B cell (primary cell): Measurements from ENCODE around the gene CTDSPL. TPM values are rescaled to one million over a fixed set of nuclear protein-coding genes. Genes with fewer than 3 reads are reported as not detected.
A peak's percentile ranks its signal among the peaks of the same experiment; 100 is the strongest.

Experiments used
- ATAC-seq: fragments of 200-7000 bp; cut with Tn5 transposase; one replicate; pipeline ENCODE4 v1.10.0; 2021; ENCODE audit warnings: low read depth, mild to moderate bottlenecking, moderate number of reproducible peaks, moderate library complexity
- CTCF ChIA-PET: fragments of 350-600 bp; sonication (Branson Sonifier 250); formaldehyde crosslinking; loops from one replicate; lab custom pipeline; 2021; ENCODE audit warnings: antibody characterized with exemption, inconsistent platforms; lab: Charles Lee
- POLR2A ChIA-PET: fragments of 350-600 bp; sonication (Branson Sonifier 250); formaldehyde crosslinking; loops from one replicate; lab custom pipeline; 2021; ENCODE audit warnings: antibody characterized with exemption; lab: Charles Lee
- DNase-seq: peaks from one replicate; pipeline ENCODE4 v3.0.0; 2013
- H2AFZ ChIP-seq: 2 replicates; pipeline ENCODE4 v1.6.1; 2012; ENCODE audit warnings: mild to moderate bottlenecking, low read depth, low read length; ENCODE audit not compliant: insufficient read depth, poor library complexity, severe bottlenecking
- H3K27ac ChIP-seq, 2 donors: 1 replicate in 1 of 2; 2 replicates in 1 of 2; pipeline ENCODE4 v1.5.1; 2012 to 2013; ENCODE audit warnings: low read length in 2 of 2, mild to moderate bottlenecking in 2 of 2, moderate library complexity in 1 of 2
- H3K27me3 ChIP-seq, 4 experiments: fragments of 200-600 bp in 1 of 4; sonication (generic) in 1 of 4; replicated peaks in 1 of 4; 1 replicate in 2 of 4; 2 replicates in 2 of 4; pipeline versions ENCODE4 v1.6.1 to v1.7.0; 2013 to 2016; ENCODE audit warnings: low read length in 3 of 4, mild to moderate bottlenecking in 2 of 4, mixed read lengths in 1 of 4, moderate library complexity in 1 of 4; ENCODE audit not compliant: insufficient read depth in 4 of 4, control insufficient read depth in 3 of 4; ENCODE audit errors: control extremely low read depth in 1 of 4
- H3K36me3 ChIP-seq, 2 experiments: replicated peaks in 1 of 2; 1 replicate in 1 of 2; 2 replicates in 1 of 2; pipeline versions ENCODE4 v1.6.1 to v1.7.1; 2013; ENCODE audit warnings: low read length in 1 of 2; ENCODE audit not compliant: insufficient read depth in 2 of 2, control insufficient read depth in 1 of 2; ENCODE audit errors: control extremely low read depth in 1 of 2, extremely low read depth in 1 of 2
- H3K4me1 ChIP-seq, 2 donors: fragments of 200-600 bp in 1 of 2; sonication (generic) in 1 of 2; 1 replicate in 1 of 2; 2 replicates in 1 of 2; pipeline versions ENCODE4 v1.5.1 to v1.6.1; 2013 to 2017; ENCODE audit warnings: low read length in 2 of 2; ENCODE audit not compliant: control insufficient read depth in 2 of 2, insufficient read depth in 2 of 2
- H3K4me2 ChIP-seq: replicated peaks from 2 replicates; pipeline ENCODE3; 2012; ENCODE audit warnings: mild to moderate bottlenecking, low read depth, low read length; ENCODE audit not compliant: poor library complexity, severe bottlenecking
- H3K4me3 ChIP-seq, 5 experiments: fragments of 200-600 bp in 1 of 5; sonication (generic) in 1 of 5; 1 replicate in 3 of 5; 2 replicates in 2 of 5; pipeline versions ENCODE4 v1.5.1 to v1.7.0; 2011 to 2016; ENCODE audit warnings: low read length in 4 of 5, mild to moderate bottlenecking in 4 of 5, low read depth in 2 of 5, control low read depth in 1 of 5, moderate library complexity in 1 of 5; ENCODE audit not compliant: insufficient read depth in 1 of 5; ENCODE audit errors: control extremely low read depth in 1 of 5, extremely low read depth in 1 of 5
- H3K79me2 ChIP-seq: fragments of 200-600 bp; sonication (generic); one replicate; pipeline ENCODE4 v1.6.0; 2016; ENCODE audit warnings: low read length; ENCODE audit not compliant: control insufficient read depth, insufficient read depth
- H3K9ac ChIP-seq: fragments of 200-600 bp; sonication (generic); 2 replicates; pipeline ENCODE4 v1.6.1; 2017; ENCODE audit warnings: mild to moderate bottlenecking, low read length, moderate library complexity
- H3K9me3 ChIP-seq, 3 donors: one replicate each; pipeline versions ENCODE4 v1.6.1 to v1.7.1; 2013; ENCODE audit warnings: low read length in 2 of 3; ENCODE audit not compliant: control insufficient read depth in 2 of 3, insufficient read depth in 1 of 3; ENCODE audit errors: control extremely low read depth in 1 of 3
- H4K20me1 ChIP-seq: 2 replicates; pipeline ENCODE4 v1.6.0; 2012; ENCODE audit warnings: mild to moderate bottlenecking, low read length; ENCODE audit not compliant: insufficient read depth, control insufficient read depth, poor library complexity, severe bottlenecking
- H3K27ac Mint-ChIP-seq: one replicate; pipeline ENCODE4 v1.8.0; 2021; ENCODE audit warnings: mixed read lengths
- H3K27me3 Mint-ChIP-seq: one replicate; pipeline ENCODE4 v1.8.0; 2021; ENCODE audit warnings: mixed read lengths
- H3K4me1 Mint-ChIP-seq: one replicate; pipeline ENCODE4 v1.8.0; 2021; ENCODE audit warnings: mixed read lengths
- H3K4me3 Mint-ChIP-seq: one replicate; pipeline ENCODE4 v1.8.0; 2021; ENCODE audit warnings: mixed read lengths
- H3K9me3 Mint-ChIP-seq: one replicate; pipeline ENCODE4 v1.8.0; 2022; ENCODE audit warnings: mixed read lengths; ENCODE audit not compliant: insufficient read depth
- CTCF ChIP-seq: fragments of 200-600 bp; IDR thresholded peaks from one replicate; pipeline ENCODE4 v1.8.0; 2022; ENCODE audit warnings: antibody characterized with exemption, mild to moderate bottlenecking
- EZH2 ChIP-seq: IDR thresholded peaks from 2 replicates; pipeline ENCODE4 v1.6.1; 2012; ENCODE audit warnings: borderline replicate concordance, low read depth, mild to moderate bottlenecking, moderate library complexity, low read length; ENCODE audit not compliant: insufficient read depth, poor library complexity, severe bottlenecking
- WGBS: methylation state at CpG from one replicate; pipeline ENCODE4 v1.1.5; 2013; ENCODE audit warnings: missing lambda C conversion rate; ENCODE audit not compliant: insufficient coverage; 5-methylcytosine and 5-hydroxymethylcytosine counted together
- intact Hi-C: fragments of 100-400 bp; cut with micrococcal nuclease; formaldehyde crosslinking; loops from one replicate; pipeline ENCODE4 v1.10.0; 2022
- polyA plus RNA-seq: library from polyadenylated mRNA; depleted of rRNA; stranded (reverse); fragments of >200 nt; gene quantifications from 2 replicates; pipeline ENCODE4 v1.2.3, GENCODE V29; 2012
- total RNA-seq, 2 donors: library from RNA; stranded (reverse); fragments of 120-200 nt in 1 of 2; gene quantifications; 1 replicate in 1 of 2; 2 replicates in 1 of 2; pipeline versions ENCODE4 v1.2.3 to v1.2.4, GENCODE V29; 2013 to 2022

The CTDSPL gene
- total and polyA plus RNA-seq, 2 donors (not counting 1 experiment from before 2014, with no cell fraction given) = not detected

- H3K27ac Mint-ChIP-seq = peak overlapping the region; percentile 93
These were observed 134.3 kb downstream of the CTDSPL start for GRCh38 chr3:37995652-37996641.

More at GRCh38 chr3:37995652-37996641, 134.3 kb downstream of the CTDSPL start:
- no peak for ATAC-seq
- WGBS = 94% methylated on average over 5 of the region's 10 CpGs
- Mint-ChIP-seq H3K27me3 (no peaks in the 10 kb centered on the region), H3K4me1 (peaks cover 51% of the 10 kb centered on the region), H3K4me3 (peak overlapping the region; percentile 99), H3K9me3 (no peaks in the 10 kb centered on the region)
- Histone ChIP-seq H3K27ac (no peak overlapping the region), H3K79me2 (peaks cover 12% of the 10 kb centered on the region), H3K9ac (no peak overlapping the region), H2AFZ (no peak overlapping the region), H3K4me2 (peak overlapping the region; percentile 73), H3K4me1 (peaks cover 27 to 44% of the 10 kb centered on the region in 2 donors), H3K4me3 (no peak overlapping the region), H3K9me3 (peaks cover 0 to 9% (median 0%) of the 10 kb centered on the region in 3 donors), H3K27me3 (no peaks in the 10 kb centered on the region), H3K36me3 (peaks cover 0 to 17% of the 10 kb centered on the region in 2 experiments), H4K20me1 (no peaks in the 10 kb centered on the region)
- no peak for DNase-seq
- ChIA-PET POLR2A (no interaction called here), CTCF (interaction anchor here (1.0 to 2.3 kb wide), 7 partner anchors 11 to 484 kb away, joined by 3 to 14 read pairs (median 5); partner anchors contain the start of gene ACAA1)
- TF ChIP-seq CTCF (no peak), EZH2 (no peak)
- intact Hi-C loops = no loop called here
